Naive thymus-derived CD4-positive, alpha-beta T cell (primary cell): ENCODE measurements around the gene BRINP3. TPM values are rescaled to one million over a fixed set of nuclear protein-coding genes. Genes with fewer than 3 reads are reported as not detected.

ENCODE experiments used
- ATAC-seq: fragments of 150-1000 bp; cut with Tn5 transposase; 2 replicates; pipeline ENCODE4 v1.10.0; 2021; ENCODE audit warnings: mild to moderate bottlenecking, moderate library complexity
- CTCF ChIA-PET: fragments of 350-600 bp; sonication (Branson Sonifier 250); formaldehyde crosslinking; loops from one replicate; lab custom pipeline; 2021; ENCODE audit warnings: antibody characterized with exemption; lab: Charles Lee
- POLR2A ChIA-PET: fragments of 350-600 bp; sonication (Branson Sonifier 250); formaldehyde crosslinking; loops from one replicate; lab custom pipeline; 2021; ENCODE audit warnings: antibody characterized with exemption, inconsistent platforms; lab: Charles Lee
- DNase-seq, 9 donors: peaks; one replicate each; pipeline versions ENCODE4 v3.0.0 to v3.0.0-alpha.2; 2020 to 2022; ENCODE audit warnings: mixed read lengths in 1 of 9
- H3K27ac ChIP-seq: one replicate; pipeline ENCODE4 v1.7.0; 2013; ENCODE audit warnings: mild to moderate bottlenecking, low read depth, low read length, moderate library complexity
- H3K27me3 ChIP-seq, 2 donors: one replicate each; pipeline ENCODE4 v1.7.0; 2013; ENCODE audit warnings: low read length in 2 of 2, mild to moderate bottlenecking in 2 of 2, moderate library complexity in 2 of 2; ENCODE audit not compliant: control insufficient read depth in 2 of 2, insufficient read depth in 2 of 2
- H3K36me3 ChIP-seq, 3 experiments: 1 replicate in 2 of 3; 2 replicates in 1 of 3; pipeline ENCODE4 v1.7.0; 2013; ENCODE audit warnings: low read length in 3 of 3, mild to moderate bottlenecking in 3 of 3, moderate library complexity in 1 of 3; ENCODE audit not compliant: insufficient read depth in 3 of 3, control insufficient read depth in 2 of 3
- H3K4me1 ChIP-seq, 2 donors: one replicate each; pipeline ENCODE4 v1.7.0; 2013; ENCODE audit warnings: low read length in 2 of 2, mild to moderate bottlenecking in 2 of 2, moderate library complexity in 1 of 2; ENCODE audit not compliant: control insufficient read depth in 2 of 2, insufficient read depth in 2 of 2
- H3K4me3 ChIP-seq: 2 replicates; pipeline ENCODE4 v1.7.0; 2013; ENCODE audit warnings: mild to moderate bottlenecking, low read length
- H3K9me3 ChIP-seq, 3 experiments: 1 replicate in 2 of 3; 2 replicates in 1 of 3; pipeline ENCODE4 v1.7.0; 2013; ENCODE audit warnings: low read length in 3 of 3; ENCODE audit not compliant: control insufficient read depth in 2 of 3
- H3K27ac Mint-ChIP-seq, 9 donors: one replicate each; pipeline ENCODE4 v1.8.0; 2020 to 2022; ENCODE audit warnings: mixed read lengths in 9 of 9, mild to moderate bottlenecking in 8 of 9, moderate library complexity in 5 of 9, inconsistent platforms in 2 of 9
- H3K27me3 Mint-ChIP-seq, 5 donors: one replicate each; pipeline ENCODE4 v1.8.0; 2021 to 2022; ENCODE audit warnings: mixed read lengths in 5 of 5, mild to moderate bottlenecking in 1 of 5
- H3K36me3 Mint-ChIP-seq, 5 donors: one replicate each; pipeline ENCODE4 v1.8.0; 2020 to 2022; ENCODE audit warnings: mixed read lengths in 5 of 5, mild to moderate bottlenecking in 3 of 5, inconsistent platforms in 1 of 5
- H3K4me1 Mint-ChIP-seq, 7 donors: one replicate each; pipeline ENCODE4 v1.8.0; 2020 to 2022; ENCODE audit warnings: mixed read lengths in 7 of 7, mild to moderate bottlenecking in 3 of 7, inconsistent platforms in 1 of 7
- H3K4me3 Mint-ChIP-seq, 10 donors: one replicate each; pipeline ENCODE4 v1.8.0; 2020 to 2022; ENCODE audit warnings: mild to moderate bottlenecking in 10 of 10, mixed read lengths in 10 of 10, moderate library complexity in 6 of 10, inconsistent platforms in 2 of 10
- H3K9me3 Mint-ChIP-seq, 11 donors: one replicate each; pipeline ENCODE4 v1.8.0; 2020 to 2022; ENCODE audit warnings: mixed read lengths in 11 of 11, mild to moderate bottlenecking in 4 of 11, inconsistent platforms in 1 of 11, moderate library complexity in 1 of 11
- intact Hi-C, 2 donors: fragments of 100-400 bp; cut with micrococcal nuclease; formaldehyde crosslinking; loops; one replicate each; pipeline ENCODE4 v1.15.1; 2023
- polyA plus RNA-seq, 2 donors: library from polyadenylated mRNA; unstranded; fragments of 300-500 nt; fragmentation: Illumina TruSeq; gene quantifications; one replicate each; pipeline ENCODE4 v1.2.3, GENCODE V29; 2021
- total RNA-seq, 6 experiments: library from RNA in 5 of 6; stranded (reverse) in 5 of 6; gene quantifications; 1 replicate in 5 of 6; 2 replicates in 1 of 6; pipeline ENCODE4 v1.2.3 and lab custom pipeline; 2021 to 2026

The BRINP3 gene
- total and polyA plus RNA-seq, 7 experiments from 2014 or later = not detected

GRCh38 chr1:190250368-190250767 is 227.3 kb downstream of the BRINP3 start:
- ChIA-PET POLR2A (no interaction called here), CTCF (no interaction called here)
- DNase-seq (no peak), ATAC-seq (no peak)
- Histone ChIP-seq H3K27ac (no peak overlapping the region), H3K36me3 (no peaks in the 10 kb centered on the region), H3K4me1 (no peaks in the 10 kb centered on the region), H3K4me3 (no peak overlapping the region), H3K27me3 (no peaks in the 10 kb centered on the region), H3K9me3 (no peaks in the 10 kb centered on the region)
- Mint-ChIP-seq H3K27me3 (no peaks in the 10 kb centered on the region), H3K4me1 (no peaks in the 10 kb centered on the region), H3K9me3 (peaks cover 0 to 32% (median 7%) of the 10 kb centered on the region in 11 donors), H3K27ac (no peak overlapping the region), H3K36me3 (no peaks in the 10 kb centered on the region), H3K4me3 (no peak overlapping the region)
- intact Hi-C loops = no loop called here

DNA sequence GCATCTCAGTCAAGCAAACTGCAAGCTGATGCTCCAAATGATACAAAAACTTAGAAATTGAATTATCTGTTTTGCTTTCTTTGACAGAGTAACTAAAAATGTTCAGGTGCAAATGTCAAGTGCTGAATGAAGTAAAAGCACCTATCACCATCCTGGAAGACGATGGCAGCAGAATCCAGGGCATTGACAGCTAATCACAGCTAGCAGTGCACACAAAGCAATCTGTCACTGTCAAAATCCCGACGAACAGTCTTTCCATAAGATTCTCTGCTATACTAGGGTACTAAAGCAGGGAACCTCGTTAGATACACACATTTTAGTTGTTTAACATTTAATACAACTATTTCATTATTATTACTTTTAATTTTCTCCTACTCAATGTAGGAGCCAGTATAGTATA is 233.3 kb downstream of the BRINP3 start:
- Histone ChIP-seq H3K36me3 (no peaks in the 10 kb centered on the region), H3K9me3 (no peaks in the 10 kb centered on the region), H3K4me3 (no peak overlapping the region), H3K27ac (no peak overlapping the region), H3K4me1 (no peaks in the 10 kb centered on the region), H3K27me3 (no peaks in the 10 kb centered on the region)
- Mint-ChIP-seq H3K9me3 (peaks cover 0 to 22% (median 2%) of the 10 kb centered on the region in 11 donors), H3K4me3 (no peak overlapping the region), H3K36me3 (no peaks in the 10 kb centered on the region), H3K27me3 (no peaks in the 10 kb centered on the region), H3K27ac (no peak overlapping the region), H3K4me1 (no peaks in the 10 kb centered on the region)
- no peak for DNase-seq
- ATAC-seq = no peak
- POLR2A ChIA-PET = no interaction called here
- CTCF ChIA-PET = no interaction called here
- intact Hi-C loops = no loop called here

GRCh38 chr1:190243056-190243455 is 234.6 kb downstream of the BRINP3 start:
- CTCF ChIA-PET = no interaction called here
- no peaks in the 10 kb centered on the region for H3K27me3 Mint-ChIP-seq
- H3K4me3 Mint-ChIP-seq = no peak overlapping the region
- Histone ChIP-seq H3K4me1 (no peaks in the 10 kb centered on the region), H3K36me3 (no peaks in the 10 kb centered on the region), H3K4me3 (no peak overlapping the region), H3K27me3 (no peaks in the 10 kb centered on the region), H3K9me3 (no peaks in the 10 kb centered on the region), H3K27ac (no peak overlapping the region)
- H3K27ac Mint-ChIP-seq = no peak overlapping the region
- H3K36me3 Mint-ChIP-seq = no peaks in the 10 kb centered on the region
- ATAC-seq (no peak), DNase-seq (no peak)
- POLR2A ChIA-PET = no interaction called here
- no peaks in the 10 kb centered on the region for H3K4me1 Mint-ChIP-seq
- intact Hi-C loops = no loop called here
- peaks cover 0 to 13% (median 2%) of the 10 kb centered on the region in 11 donors for H3K9me3 Mint-ChIP-seq

GRCh38 chr1:190226006-190226405 is 251.7 kb downstream of the BRINP3 start:
- no peaks in the 10 kb centered on the region for H3K36me3 ChIP-seq
- Mint-ChIP-seq H3K27me3 (no peaks in the 10 kb centered on the region), H3K9me3 (peaks cover 0 to 19% (median 3%) of the 10 kb centered on the region in 11 donors), H3K4me3 (no peak overlapping the region), H3K36me3 (no peaks in the 10 kb centered on the region), H3K27ac (no peak overlapping the region), H3K4me1 (no peaks in the 10 kb centered on the region)
- intact Hi-C loops = no loop called here
- no peak overlapping the region for H3K27ac ChIP-seq
- ATAC-seq (no peak), DNase-seq (no peak)
- no peaks in the 10 kb centered on the region for H3K27me3 ChIP-seq
- H3K4me3 ChIP-seq = no peak overlapping the region
- H3K4me1 ChIP-seq = no peaks in the 10 kb centered on the region
- no peaks in the 10 kb centered on the region for H3K9me3 ChIP-seq
- CTCF ChIA-PET = no interaction called here
- POLR2A ChIA-PET = no interaction called here

- ChIA-PET CTCF (no interaction called here), POLR2A (no interaction called here)
- H3K27me3 ChIP-seq = no peaks in the 10 kb centered on the region
- peaks cover 0 to 14% (median 0%) of the 10 kb centered on the region in 11 donors for H3K9me3 Mint-ChIP-seq
- intact Hi-C loops = no loop called here
- H3K27ac ChIP-seq = no peak overlapping the region
- no peaks in the 10 kb centered on the region for H3K36me3 ChIP-seq
- H3K9me3 ChIP-seq = no peaks in the 10 kb centered on the region
- no peak overlapping the region for H3K27ac Mint-ChIP-seq
- H3K4me3 ChIP-seq = no peak overlapping the region
- no peaks in the 10 kb centered on the region for H3K27me3 Mint-ChIP-seq
- no peak for DNase-seq
- H3K4me1 ChIP-seq = no peaks in the 10 kb centered on the region
- H3K36me3 Mint-ChIP-seq = no peaks in the 10 kb centered on the region
- no peak for ATAC-seq
- H3K4me1 Mint-ChIP-seq = no peaks in the 10 kb centered on the region
- no peak overlapping the region for H3K4me3 Mint-ChIP-seq
Observed at GRCh38 chr1:190212450-190212849, 265.2 kb downstream of the BRINP3 start.

GRCh38 chr1:190207733-190208132 is 269.9 kb downstream of the BRINP3 start:
- ATAC-seq (no peak), DNase-seq (no peak)
- Histone ChIP-seq H3K4me3 (no peak overlapping the region), H3K9me3 (no peaks in the 10 kb centered on the region), H3K36me3 (no peaks in the 10 kb centered on the region), H3K27me3 (no peaks in the 10 kb centered on the region), H3K27ac (no peak overlapping the region), H3K4me1 (no peaks in the 10 kb centered on the region)
- intact Hi-C loops = no loop called here
- Mint-ChIP-seq H3K4me1 (no peaks in the 10 kb centered on the region), H3K4me3 (no peak overlapping the region), H3K27ac (no peak overlapping the region), H3K9me3 (peaks cover 0 to 19% (median 4%) of the 10 kb centered on the region in 11 donors), H3K36me3 (peaks cover 0 to under 1% (median 0%) of the 10 kb centered on the region in 5 donors), H3K27me3 (no peaks in the 10 kb centered on the region)
- CTCF ChIA-PET = no interaction called here
- POLR2A ChIA-PET = no interaction called here

- Mint-ChIP-seq H3K4me3 (no peak overlapping the region), H3K9me3 (peaks cover 4 to 16% (median 8%) of the 10 kb centered on the region in 11 donors), H3K27ac (no peak overlapping the region), H3K4me1 (no peaks in the 10 kb centered on the region), H3K27me3 (no peaks in the 10 kb centered on the region), H3K36me3 (peaks cover 0 to 4% (median 0%) of the 10 kb centered on the region in 5 donors)
- intact Hi-C loops = no loop called here
- H3K27me3 ChIP-seq = no peaks in the 10 kb centered on the region
- H3K36me3 ChIP-seq = no peaks in the 10 kb centered on the region
- no peak overlapping the region for H3K27ac ChIP-seq
- DNase-seq (no peak), ATAC-seq (no peak)
- CTCF ChIA-PET = no interaction called here
- no peaks in the 10 kb centered on the region for H3K4me1 ChIP-seq
- no peak overlapping the region for H3K4me3 ChIP-seq
- POLR2A ChIA-PET = no interaction called here
- H3K9me3 ChIP-seq = peaks cover 0 to 4% (median 0%) of the 10 kb centered on the region in 3 experiments
Observed at GRCh38 chr1:190205713-190206112, 272.0 kb downstream of the BRINP3 start.
